Nephron progenitor cell (in vitro differentiated cells): ENCODE results near the gene CYP20A1.
"Not testable (repeated sequence)": the region's sequence is repeated elsewhere in the genome, so short reads cannot be mapped to it uniquely, and the experiment has no call there.

Source experiments
- DNase-seq: peaks from one replicate; pipeline ENCODE4 v3.0.0; 2021
- H3K27ac Mint-ChIP-seq: 2 replicates; pipeline ENCODE4 v1.8.0; 2021; ENCODE audit warnings: mild to moderate bottlenecking, moderate library complexity, mixed read lengths
- H3K27me3 Mint-ChIP-seq: 2 replicates; pipeline ENCODE4 v1.8.0; 2021; ENCODE audit warnings: mild to moderate bottlenecking, low read depth, mixed read lengths; ENCODE audit not compliant: poor library complexity
- H3K36me3 Mint-ChIP-seq: 2 replicates; pipeline ENCODE4 v1.8.0; 2021; ENCODE audit warnings: low read depth, mixed read lengths
- H3K4me1 Mint-ChIP-seq: 2 replicates; pipeline ENCODE4 v1.8.0; 2021; ENCODE audit warnings: mixed read lengths
- H3K4me3 Mint-ChIP-seq: 2 replicates; pipeline ENCODE4 v1.8.0; 2021; ENCODE audit warnings: mild to moderate bottlenecking, moderate library complexity, mixed read lengths
- H3K9me3 Mint-ChIP-seq: 2 replicates; pipeline ENCODE4 v1.8.0; 2021; ENCODE audit warnings: mild to moderate bottlenecking, moderate library complexity, mixed read lengths
- TF ChIP-seq, protein P1 (sequence below): fragments of 200-600 bp; sonication (generic); IDR thresholded peaks from 2 replicates; pipeline ENCODE4 v1.5.0; 2021; ENCODE audit warnings: antibody characterized with exemption

Gene CYP20A1

DNA sequence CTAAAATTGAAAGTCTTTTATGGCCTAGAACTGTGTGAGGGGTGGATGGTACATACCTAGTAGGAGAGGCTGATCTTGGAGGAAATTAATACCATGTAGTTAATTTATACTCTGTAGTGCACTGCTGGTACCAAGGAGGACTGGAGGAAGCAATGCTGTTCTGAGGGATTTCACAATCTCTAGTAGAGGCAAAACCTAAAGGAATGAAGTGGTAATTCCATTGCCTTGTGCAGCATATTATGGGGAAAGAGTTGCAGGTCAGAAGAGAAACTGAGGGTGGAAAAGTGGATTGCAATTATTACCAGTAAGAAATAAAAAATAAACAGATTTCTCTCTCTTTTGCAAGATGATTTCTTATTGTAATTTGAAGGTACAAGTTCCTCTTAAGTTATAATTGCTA, 91.6 kb downstream of the CYP20A1 start:
- Mint-ChIP-seq H3K36me3 (peaks cover 52% of the 10 kb centered on the region), H3K27ac (peak overlapping the region; percentile 16), H3K27me3 (peaks cover 3% of the 10 kb centered on the region), H3K4me3 (peak overlapping the region; percentile 95), H3K4me1 (peaks cover 38% of the 10 kb centered on the region), H3K9me3 (peaks cover 4% of the 10 kb centered on the region)
- no peak for DNase-seq
- TF ChIP-seq, protein P1, sequence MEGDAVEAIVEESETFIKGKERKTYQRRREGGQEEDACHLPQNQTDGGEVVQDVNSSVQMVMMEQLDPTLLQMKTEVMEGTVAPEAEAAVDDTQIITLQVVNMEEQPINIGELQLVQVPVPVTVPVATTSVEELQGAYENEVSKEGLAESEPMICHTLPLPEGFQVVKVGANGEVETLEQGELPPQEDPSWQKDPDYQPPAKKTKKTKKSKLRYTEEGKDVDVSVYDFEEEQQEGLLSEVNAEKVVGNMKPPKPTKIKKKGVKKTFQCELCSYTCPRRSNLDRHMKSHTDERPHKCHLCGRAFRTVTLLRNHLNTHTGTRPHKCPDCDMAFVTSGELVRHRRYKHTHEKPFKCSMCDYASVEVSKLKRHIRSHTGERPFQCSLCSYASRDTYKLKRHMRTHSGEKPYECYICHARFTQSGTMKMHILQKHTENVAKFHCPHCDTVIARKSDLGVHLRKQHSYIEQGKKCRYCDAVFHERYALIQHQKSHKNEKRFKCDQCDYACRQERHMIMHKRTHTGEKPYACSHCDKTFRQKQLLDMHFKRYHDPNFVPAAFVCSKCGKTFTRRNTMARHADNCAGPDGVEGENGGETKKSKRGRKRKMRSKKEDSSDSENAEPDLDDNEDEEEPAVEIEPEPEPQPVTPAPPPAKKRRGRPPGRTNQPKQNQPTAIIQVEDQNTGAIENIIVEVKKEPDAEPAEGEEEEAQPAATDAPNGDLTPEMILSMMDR = no peak

DNA sequence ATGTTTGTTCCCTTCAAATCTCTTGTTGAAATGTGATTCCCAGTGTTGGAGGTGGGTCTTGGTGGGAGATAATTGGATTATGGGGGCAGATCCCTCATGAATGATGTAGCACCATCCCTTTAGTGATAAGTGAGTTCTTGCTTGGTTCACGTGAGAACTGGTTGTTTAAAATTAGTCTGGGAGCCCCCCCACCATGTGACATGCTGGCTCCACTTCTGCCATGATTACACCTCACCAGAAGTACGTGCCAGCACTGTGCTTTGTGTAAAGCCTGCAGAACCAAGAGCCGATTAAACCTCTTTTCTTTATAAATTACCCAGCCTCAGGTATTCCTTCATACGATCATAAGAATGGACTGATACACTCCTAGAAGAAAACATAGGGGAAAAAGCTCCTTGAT, 99.5 kb downstream of the CYP20A1 start:
- peaks cover 93% of the 10 kb centered on the region for H3K36me3 Mint-ChIP-seq

DNA sequence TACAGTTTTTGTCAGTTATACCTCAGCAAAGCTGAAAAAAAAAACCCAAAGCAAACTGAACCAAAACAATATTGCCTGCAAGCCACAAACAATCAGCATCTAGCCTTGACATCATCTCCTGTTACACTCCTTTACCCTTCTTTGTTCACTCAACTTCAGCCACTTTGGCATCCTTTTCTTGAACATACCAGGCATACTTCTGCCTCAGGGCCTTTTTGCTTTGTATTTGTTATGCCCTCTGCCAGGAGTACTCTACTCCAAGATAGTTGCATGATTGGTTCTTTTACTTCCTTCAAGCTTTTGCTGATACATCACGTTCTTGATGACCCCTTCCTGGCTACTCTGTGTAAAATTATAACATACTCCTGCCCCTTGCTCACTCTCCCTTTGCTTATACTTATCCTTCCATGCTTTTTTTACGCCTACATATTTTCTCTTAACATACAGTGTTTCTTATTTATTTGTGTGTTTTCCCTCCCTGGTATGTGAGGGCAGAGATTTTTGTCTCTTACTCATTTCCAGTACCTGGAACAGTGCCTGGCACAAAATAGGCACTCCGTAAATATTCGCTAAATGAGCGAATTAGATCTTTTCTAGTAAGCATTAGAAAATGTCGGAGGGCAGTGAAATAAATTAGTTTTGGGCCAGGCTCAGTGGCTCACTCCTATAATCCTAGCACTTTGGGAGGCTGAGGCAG, 102.1 kb downstream of the CYP20A1 start:
- TF ChIP-seq, protein P1 = no peak
- Mint-ChIP-seq H3K4me1 (peaks cover 7% of the 10 kb centered on the region), H3K36me3 (peaks cover 89% of the 10 kb centered on the region), H3K4me3 (no peak overlapping the region), H3K27ac (peak overlapping the region; percentile 44), H3K9me3 (peaks cover 6% of the 10 kb centered on the region), H3K27me3 (peaks cover 3% of the 10 kb centered on the region)
- no peak for DNase-seq

More for the DNA sequence above, 99.5 kb downstream of the CYP20A1 start:
- Mint-ChIP-seq H3K4me1 (peaks cover 7% of the 10 kb centered on the region), H3K27me3 (peaks cover 3% of the 10 kb centered on the region), H3K9me3 (peaks cover 6% of the 10 kb centered on the region), H3K27ac (no peak overlapping the region), H3K4me3 (no peak overlapping the region)
- TF ChIP-seq, protein P1 = no peak
- DNase-seq = no peak

DNA sequence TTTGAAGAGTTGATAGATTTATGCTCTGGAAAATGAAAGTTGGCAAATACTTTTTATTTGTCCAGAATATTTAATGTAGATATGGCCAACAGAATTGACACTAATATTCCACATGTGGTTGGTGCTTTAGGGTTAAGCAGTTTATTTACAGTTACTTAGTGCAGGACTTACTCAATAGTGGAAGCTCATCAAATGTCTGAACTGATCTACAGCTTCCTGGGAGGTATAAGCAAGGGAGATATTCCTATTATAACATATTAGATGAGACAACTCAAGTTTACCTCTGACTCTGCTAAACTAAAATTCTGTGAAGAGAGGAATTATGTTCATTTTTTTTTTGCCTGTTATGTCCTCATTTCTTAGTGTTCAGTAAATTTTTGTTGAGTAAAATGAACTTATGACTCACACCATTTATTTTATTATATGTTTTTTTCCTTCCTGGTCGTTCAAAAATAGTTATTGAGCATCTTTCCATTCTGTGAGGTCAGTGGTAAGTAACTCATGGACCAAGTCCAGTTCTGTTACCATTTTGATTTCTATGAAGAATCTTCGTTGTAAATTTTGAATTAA, 103.0 kb downstream of the CYP20A1 start:
- Mint-ChIP-seq H3K36me3 (peaks cover 89% of the 10 kb centered on the region), H3K27ac (peak overlapping the region; percentile 64), H3K4me1 (peaks cover 7% of the 10 kb centered on the region), H3K9me3 (peaks cover 5% of the 10 kb centered on the region), H3K27me3 (peaks cover 3% of the 10 kb centered on the region), H3K4me3 (no peak overlapping the region)
- no peak for DNase-seq
- TF ChIP-seq, protein P1 = no peak

DNA sequence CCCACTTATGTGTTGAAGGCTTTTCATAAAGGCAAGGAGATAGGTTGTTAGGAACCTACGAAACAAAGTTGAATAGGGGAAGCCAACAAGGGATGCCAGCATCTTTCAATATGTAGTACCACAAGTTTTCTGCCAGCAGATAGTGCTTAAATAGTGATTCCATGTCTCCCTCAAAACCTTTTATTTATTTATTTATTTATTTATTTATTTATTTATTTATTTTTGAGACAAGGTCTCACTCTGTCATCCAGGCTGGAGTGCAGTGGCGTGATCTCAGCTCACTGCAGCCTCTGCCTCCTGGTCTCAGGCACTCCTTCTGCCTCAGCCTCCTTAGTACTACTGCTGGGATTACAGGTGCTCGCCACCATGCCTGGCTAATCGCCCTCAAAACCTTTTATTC, 103.6 kb downstream of the CYP20A1 start:
- not testable (repeated sequence) for H3K4me1 Mint-ChIP-seq, DNase-seq, H3K9me3 Mint-ChIP-seq, H3K4me3 Mint-ChIP-seq, H3K27ac Mint-ChIP-seq, H3K27me3 Mint-ChIP-seq
- peaks cover 89% of the 10 kb centered on the region for H3K36me3 Mint-ChIP-seq

DNA sequence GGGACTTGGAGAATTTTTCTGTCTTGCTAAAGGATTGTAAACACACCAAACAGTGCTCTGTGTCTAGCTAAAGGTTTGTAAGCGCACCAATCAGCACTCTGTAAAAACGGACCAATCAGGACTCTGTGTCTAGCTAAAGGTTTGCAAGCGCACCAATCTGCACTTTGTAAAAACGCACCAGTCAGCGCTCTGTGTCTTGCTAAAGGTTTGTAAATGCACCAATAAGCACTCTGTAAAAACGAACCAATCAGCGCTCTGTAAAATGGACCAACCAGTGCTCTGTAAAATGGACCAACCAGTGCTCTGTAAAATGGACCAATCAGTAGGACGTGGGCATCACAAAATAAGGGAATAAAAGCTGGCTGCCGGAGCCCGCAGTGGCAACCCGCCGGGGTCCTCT, 105.8 kb downstream of the CYP20A1 start:
- TF ChIP-seq, protein P1 = no peak
- DNase-seq = no peak
- Mint-ChIP-seq H3K27ac (no peak overlapping the region), H3K9me3 (no peaks in the 10 kb centered on the region), H3K4me1 (peaks cover 7% of the 10 kb centered on the region), H3K36me3 (peaks cover 92% of the 10 kb centered on the region), H3K27me3 (peaks cover 3% of the 10 kb centered on the region), H3K4me3 (no peak overlapping the region)
